Measurements from ENCODE around the gene C1QTNF4.

DNA sequence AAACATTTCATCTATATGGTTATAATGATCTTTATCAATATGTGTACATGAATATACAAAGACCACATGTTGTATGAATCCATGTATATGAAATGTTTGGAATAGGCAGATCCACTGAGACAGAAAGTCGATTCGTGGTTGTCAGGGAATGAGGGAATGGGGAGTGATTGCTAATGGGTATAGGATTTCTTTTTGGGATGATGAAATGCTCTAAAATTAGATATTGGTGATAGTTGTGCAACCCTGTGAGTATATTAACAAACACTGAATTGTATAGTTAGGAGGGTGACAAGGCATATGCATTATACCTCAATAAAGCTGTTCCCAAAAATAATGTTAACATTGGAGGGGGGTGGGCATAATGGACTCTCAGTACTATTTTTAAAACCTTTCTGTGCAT, 33.8 kb downstream of the C1QTNF4 start:
- TF ChIP-seq DPF2 (IDR thresholded peaks at IDR 0.05) (no peak), MTA3 (IDR thresholded peaks at IDR 0.05; ENCODE audit: borderline replicate concordance) (no peak), MEF2D (tag; conservative IDR thresholded peaks at IDR 0.05; ENCODE audit: low read depth) (no peak), FOXP1 (CRISPR knock-in tag; IDR thresholded peaks at IDR 0.05) (no peak)
- TF ChIP-seq, protein P1, sequence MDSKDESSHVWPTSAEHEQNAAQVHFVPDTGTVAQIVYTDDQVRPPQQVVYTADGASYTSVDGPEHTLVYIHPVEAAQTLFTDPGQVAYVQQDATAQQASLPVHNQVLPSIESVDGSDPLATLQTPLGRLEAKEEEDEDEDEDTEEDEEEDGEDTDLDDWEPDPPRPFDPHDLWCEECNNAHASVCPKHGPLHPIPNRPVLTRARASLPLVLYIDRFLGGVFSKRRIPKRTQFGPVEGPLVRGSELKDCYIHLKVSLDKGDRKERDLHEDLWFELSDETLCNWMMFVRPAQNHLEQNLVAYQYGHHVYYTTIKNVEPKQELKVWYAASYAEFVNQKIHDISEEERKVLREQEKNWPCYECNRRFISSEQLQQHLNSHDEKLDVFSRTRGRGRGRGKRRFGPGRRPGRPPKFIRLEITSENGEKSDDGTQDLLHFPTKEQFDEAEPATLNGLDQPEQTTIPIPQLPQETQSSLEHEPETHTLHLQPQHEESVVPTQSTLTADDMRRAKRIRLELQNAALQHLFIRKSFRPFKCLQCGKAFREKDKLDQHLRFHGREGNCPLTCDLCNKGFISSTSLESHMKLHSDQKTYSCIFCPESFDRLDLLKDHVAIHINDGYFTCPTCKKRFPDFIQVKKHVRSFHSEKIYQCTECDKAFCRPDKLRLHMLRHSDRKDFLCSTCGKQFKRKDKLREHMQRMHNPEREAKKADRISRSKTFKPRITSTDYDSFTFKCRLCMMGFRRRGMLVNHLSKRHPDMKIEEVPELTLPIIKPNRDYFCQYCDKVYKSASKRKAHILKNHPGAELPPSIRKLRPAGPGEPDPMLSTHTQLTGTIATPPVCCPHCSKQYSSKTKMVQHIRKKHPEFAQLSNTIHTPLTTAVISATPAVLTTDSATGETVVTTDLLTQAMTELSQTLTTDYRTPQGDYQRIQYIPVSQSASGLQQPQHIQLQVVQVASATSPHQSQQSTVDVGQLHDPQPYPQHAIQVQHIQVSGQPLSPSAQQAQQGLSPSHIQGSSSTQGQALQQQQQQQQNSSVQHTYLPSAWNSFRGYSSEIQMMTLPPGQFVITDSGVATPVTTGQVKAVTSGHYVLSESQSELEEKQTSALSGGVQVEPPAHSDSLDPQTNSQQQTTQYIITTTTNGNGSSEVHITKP (IDR thresholded peaks at IDR 0.05; ENCODE audit: partially characterized antibody) = no peak

All from K562 (cell line).